Fibroblast of the aortic adventitia (primary cell): ENCODE measurements around the gene APOA1. TPM values are rescaled to one million over a fixed set of nuclear protein-coding genes. Genes with fewer than 3 reads are reported as not detected.

ENCODE experiments used
- DNase-seq: peaks from one replicate; pipeline ENCODE4 v3.0.0-alpha.2; 2010; ENCODE audit warnings: low read depth
- H3K4me3 ChIP-seq: 2 replicates; pipeline ENCODE4 v1.5.1; 2011; ENCODE audit warnings: low read depth, mild to moderate bottlenecking, control low read depth, low read length, moderate library complexity
- CTCF ChIP-seq: IDR thresholded peaks from 2 replicates; pipeline ENCODE4 v1.5.1; 2011; ENCODE audit warnings: mild to moderate bottlenecking, low read length, control low read depth, inconsistent platforms; ENCODE audit not compliant: insufficient read depth
- total RNA-seq: library from RNA; depleted of rRNA; stranded (reverse); fragments of >200 nt; gene quantifications from 2 replicates; pipeline ENCODE4 v1.2.3, GENCODE V29; 2012; ENCODE audit warnings: low replicate concordance

Gene APOA1
- total RNA-seq, 1 donor: 0.72 TPM

- no peak for TF ChIP-seq CTCF
- DNase-seq: no peak
- H3K4me3 ChIP-seq: no peak overlapping the region
These were observed 5.6 kb downstream of the APOA1 start for GRCh38 chr11:116831790-116832349.

GRCh38 chr11:116830184-116830912, 7.1 kb downstream of the APOA1 start:
- DNase-seq: no peak
- no peak overlapping the region for H3K4me3 ChIP-seq
- TF ChIP-seq CTCF: no peak

- no peak within 1 kb of the TSS for H3K4me3 ChIP-seq
- TF ChIP-seq CTCF: no peak
- DNase-seq: peak; percentile 37
These were observed 7.8 kb downstream of the APOA1 start, which contains the start of gene APOC3 for GRCh38 chr11:116829525-116830183. Gene APOC3, plus strand, starts transcription at chr11:116829907. Its CDS starts 676 bp downstream, at chr11:116830583.

GRCh38 chr11:116828632-116829524, 8.5 kb downstream of the APOA1 start:
- H3K4me3 ChIP-seq: no peak overlapping the region
- no peak for TF ChIP-seq CTCF
- no peak for DNase-seq

GRCh38 chr11:116827461-116827860, 10.0 kb downstream of the APOA1 start:
- no peak overlapping the region for H3K4me3 ChIP-seq
- TF ChIP-seq CTCF: no peak
- no peak for DNase-seq

GRCh38 chr11:116826751-116827431, 10.5 kb downstream of the APOA1 start:
- no peak for TF ChIP-seq CTCF
- DNase-seq: no peak
- no peak overlapping the region for H3K4me3 ChIP-seq
